ENCODE measurements around the gene TACSTD2.
A peak's percentile ranks its signal among the peaks of the same experiment; 100 is the strongest.
"Not testable (repeated sequence)": the region's sequence is repeated elsewhere in the genome, so short reads cannot be mapped to it uniquely, and the experiment has no call there.

The TACSTD2 gene

DNA sequence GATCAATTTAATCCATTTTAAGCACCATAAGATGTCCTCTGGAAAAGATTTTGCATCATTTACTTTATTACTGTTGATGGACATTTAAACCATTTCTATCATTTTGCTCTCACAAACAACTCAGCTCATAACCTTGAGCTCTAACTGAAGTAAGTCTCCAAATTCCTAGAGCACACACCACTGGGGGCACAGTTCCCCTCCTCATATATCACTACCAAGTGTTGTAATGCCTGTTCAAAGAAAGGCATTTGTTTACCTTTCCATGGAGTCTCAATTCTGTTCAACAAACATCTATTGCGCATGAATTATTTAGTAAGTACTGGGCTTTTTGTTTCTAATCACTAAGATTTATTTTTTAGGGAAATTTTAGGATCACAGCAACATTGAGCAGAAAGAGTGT, 21.7 kb downstream of the TACSTD2 start:
- no peak for DNase-seq

DNA sequence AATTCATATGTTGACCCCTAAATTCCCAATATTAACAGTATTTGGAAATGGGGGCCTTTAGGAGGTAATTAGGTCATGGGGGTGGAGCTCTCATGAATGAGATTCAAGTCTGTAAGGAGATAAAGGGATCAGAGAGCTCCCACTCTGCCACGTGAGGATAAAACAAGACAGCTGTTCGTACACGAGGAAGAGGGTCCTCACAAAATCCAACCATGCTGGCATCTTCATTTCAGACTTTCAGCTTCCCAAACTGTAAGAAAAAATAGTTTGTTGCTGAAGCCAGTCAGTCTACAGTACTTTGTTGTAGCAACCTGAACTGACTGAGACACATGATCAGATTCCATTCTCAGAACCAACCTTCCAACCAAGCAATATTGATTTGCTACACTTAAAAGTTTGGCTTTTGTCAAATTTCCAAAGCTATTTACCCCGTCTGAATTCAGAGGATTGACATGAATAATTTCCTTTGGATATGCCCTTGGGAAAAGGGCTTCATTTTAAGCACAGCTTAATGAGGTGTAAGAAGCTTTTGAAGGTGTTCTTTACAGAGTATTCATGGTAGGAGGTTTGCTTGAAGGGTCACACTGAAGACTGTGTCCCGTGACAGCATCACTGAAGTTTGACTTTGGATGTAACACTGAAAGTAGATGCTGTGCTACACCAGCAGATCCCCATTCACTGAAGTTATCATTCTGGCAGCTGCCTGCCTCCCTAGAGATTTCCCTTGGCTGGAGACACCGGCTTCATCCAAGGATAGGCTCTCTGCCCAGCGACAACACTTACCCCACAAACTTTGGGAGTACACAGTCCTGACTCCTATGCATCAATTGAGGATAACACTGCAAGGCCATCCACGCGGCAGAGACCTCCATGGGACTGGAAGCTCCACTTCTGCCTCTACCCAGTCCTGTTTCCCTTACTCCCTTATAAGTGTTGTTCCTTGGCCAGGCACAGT, 25.6 kb downstream of the TACSTD2 start:
- DNase-seq, result no peak

DNA sequence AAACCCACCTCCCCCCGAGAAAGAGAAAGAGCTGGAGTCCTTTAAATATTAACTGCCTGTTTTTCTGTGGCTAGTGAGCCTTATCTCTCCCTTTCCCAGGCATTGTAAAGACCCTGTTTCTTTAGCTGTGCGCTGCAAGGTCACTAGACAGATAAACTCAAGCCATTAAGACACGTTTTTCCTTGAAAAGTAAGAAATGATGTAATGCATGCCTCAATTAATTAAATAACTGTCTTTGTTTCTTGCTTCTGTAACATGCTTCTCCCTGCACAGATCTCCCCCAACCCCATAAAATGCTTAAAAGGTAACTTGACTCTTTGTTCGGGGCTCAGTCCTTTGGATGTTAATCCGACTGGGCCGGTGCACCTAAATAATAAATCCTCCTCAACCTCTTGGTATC, 27.8 kb downstream of the TACSTD2 start:
- not testable (repeated sequence) for DNase-seq

DNA sequence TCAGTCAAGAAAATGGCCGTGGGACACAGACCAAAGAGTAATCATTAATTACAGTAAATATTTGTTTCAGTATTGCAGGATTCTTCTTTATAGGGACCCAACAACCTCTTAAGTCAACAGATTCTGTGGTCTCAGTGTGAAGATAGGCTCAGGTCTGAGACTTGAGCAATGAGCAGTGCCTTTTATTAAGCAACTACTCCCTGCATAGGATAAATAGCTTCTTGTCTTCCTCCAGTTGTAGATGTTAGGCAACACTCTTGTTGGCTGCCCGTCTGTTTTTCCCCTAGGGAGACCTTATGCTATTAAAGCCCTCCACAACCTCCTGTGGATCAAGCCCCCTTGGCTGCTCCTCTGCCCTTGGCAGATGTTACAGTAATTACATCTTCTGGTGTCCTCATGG, 28.7 kb downstream of the TACSTD2 start:
- DNase-seq, result no peak

DNA sequence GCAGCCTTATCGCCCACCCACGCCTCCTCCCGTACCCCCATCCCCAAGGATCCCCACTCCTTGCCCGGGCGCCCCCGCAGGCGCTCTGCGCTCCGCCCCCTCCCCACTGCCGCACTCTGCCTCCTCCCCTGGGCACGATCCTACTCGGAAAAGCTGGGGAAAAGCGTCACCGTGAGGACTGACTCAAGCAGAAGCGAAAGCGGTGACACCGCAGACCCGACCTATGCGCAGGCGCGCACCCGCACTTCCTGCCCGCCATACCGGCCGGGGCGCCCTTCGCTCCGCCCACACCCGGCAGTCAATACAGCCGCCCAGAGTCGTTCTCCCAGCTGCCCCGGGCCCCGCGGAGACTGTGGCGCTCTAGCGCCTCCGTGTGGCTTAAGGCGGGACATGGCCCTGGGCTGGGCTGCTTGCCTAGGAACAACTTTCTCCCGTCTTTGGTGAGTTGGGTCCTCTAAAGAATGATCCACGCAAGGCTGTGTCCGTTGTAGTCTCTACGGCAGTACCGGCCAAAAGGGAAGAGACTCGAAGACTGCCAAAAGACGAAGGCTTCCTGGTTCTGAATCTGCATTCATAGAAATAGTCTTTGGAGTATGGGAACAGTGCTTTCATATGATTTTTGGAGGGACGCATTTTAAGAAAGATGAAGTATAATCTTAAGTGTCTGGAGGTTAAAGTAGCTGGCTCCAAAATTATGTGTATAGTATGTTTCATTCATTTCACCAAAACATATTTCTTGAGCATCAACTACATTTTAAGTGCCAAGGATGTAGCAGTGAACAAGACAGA, 30.3 kb downstream of the TACSTD2 start, which contains the start of gene OMA1:
TSS of gene OMA1 (minus strand) at position 207 of the 789 bp plus-strand sequence. CDS start 7,432 bp downstream, outside the sequence.
- peak; percentile 69 for DNase-seq

DNA sequence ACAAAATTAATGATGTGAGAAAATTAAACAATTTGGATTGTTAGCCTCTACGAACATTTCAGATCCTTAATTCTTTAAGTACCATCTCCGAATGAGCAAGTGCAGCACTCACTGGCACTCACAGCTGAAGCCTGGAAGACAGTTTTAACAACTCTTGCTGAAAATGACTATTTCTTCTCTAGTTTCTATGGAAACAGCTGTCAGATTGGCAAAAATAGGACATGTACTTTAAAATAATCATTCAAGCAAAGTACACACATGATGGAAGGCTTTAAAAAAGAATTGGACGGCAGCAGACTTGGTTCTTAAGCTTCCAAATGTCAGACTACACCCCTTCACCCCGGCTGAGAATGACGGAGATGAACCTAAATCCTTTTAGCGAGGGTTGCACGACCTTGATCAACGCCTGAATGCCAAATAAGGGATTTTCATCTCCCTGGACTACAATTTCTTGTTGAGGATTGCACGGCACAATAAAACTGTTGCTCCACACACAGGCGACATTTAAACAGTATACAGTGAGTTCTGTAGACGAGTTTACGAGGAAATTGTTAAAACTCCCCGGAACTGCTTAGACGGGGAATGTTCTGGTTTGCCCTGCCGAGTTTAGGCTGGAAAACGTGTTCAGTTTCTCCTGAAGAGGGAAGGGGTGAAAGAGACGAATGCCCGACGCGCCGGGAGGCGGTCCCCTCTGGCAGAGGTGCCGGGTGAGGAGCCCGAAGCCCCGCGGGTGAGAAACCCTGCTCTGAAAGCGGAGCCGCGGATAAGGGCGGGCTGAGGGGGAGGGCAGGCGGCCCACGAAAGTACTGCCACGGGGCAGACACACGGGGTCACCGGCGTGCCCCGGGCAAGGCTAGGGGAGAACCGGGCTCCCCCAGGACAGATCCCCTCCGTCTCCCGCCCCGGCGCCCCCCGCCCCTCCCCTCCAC, 31.2 kb downstream of the TACSTD2 start:
- DNase-seq, result no peak

DNA sequence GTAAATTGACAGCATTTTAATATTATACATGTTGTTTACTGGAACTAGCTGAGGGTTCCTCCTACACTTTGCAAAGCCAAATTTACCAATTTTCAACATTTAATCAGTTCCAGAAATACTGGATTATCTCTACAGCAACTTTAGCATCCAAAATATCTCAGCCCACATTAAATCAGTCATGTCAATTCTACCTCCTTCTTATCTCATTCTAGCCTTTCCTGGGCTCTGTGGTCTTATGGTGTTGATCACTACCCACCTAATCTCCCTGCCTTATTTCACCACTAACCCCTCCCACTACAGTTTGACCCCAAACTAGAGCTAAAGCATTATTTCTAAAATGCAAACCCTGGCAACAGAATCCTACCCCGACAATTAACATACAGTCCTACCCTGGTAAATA, 33.8 kb downstream of the TACSTD2 start:
- DNase-seq, result no peak

DNA sequence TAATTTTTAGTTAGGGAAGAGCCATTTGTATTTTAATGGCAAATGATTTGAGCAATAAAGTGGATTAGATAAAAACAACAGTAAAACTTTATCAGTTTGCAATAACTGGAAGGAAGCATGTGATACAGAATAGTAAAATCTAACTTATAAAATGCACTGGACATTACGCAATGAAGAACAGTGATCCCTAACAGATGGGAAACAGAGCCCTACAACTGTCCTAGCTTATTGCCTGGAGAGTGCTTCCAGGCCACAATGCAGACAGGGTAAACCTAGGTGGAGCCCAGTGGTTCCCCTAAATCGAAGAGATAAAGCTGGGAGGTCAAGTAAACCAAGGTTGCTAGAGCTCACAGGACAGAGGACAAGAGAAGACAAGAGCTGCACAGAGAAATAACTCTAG, 37.5 kb downstream of the TACSTD2 start:
- no peak for DNase-seq

DNA sequence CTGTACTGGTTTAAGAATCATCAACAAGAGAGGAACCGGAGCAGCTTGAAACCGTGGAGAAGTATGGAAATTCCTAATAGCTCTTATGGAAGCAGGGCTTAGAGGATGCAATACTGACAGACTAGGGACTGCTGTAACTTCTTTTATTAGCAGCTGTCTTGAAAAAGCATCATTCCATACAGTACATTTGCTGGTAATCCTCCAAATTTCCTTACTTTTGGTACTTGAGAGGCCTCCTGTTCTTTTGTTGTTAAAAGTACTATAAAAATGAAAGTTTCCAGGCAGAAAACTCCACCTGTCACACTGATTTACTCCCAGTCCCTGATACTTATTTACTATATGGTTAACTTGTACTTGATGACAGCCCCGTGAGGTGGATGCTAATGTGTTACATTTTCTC, 38.2 kb downstream of the TACSTD2 start:
- no peak for DNase-seq

DNA sequence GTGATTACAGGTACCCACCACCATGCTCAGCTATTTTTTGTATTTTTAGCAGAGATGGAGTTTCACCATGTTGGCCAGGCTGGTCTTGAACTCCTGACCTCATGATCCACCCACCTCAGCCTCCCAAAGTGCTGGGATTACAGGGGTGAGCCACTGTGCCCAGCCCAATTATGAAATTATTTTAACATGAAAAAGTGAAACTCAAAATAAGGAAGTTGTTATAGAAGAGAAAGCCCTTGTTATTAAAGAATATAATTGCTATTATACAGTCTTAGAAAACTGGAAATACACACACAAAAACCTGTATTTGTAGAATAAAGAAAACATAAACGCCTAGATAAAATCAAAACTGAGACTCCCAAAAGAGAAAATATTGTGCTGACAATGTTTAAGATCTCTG, 45.2 kb downstream of the TACSTD2 start:
- DNase-seq, result not testable (repeated sequence)

DNA sequence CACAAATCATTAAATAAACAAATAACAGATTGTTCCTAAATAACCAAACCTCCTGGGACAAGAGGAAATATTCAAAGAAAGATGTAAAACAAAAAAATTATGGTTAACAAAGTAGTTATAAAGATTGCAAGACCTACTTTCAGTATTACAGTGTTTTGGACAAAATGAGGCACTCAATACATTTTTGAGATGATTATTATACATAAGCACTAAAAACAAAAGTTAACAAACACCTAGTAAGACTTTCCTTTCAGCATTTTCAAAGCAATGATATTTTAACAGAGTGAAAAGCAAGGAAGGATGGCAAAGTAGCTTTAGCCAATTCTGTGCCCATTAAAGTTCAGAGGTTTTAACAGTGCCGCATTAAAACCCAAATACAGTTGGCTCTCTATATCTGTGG, 47.8 kb downstream of the TACSTD2 start:
- DNase-seq, result no peak

DNA sequence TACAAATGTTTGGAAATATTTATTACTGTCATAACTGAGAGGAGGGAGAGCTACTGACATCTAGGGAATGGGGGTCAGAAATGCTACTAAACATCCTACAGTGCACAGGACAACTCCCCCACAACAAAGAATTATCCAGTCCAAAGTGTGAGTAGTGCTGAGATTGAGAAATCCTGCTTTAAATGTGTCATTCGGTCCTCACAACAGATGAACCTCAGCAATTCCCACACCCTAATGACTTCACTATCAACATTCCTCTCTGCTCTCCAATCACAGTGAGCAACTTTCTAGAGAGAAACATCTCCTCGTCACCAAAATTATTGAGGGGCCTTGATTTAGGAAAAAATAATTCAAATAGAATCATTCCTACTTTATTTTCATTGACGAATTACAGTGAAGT, 48.5 kb downstream of the TACSTD2 start:
- no peak for DNase-seq

Measured in SIG-M5 (cell line).